Uterus (tissue), 2 donors: Measurements from ENCODE around the gene NEUROG3.

ENCODE experiments used
- CTCF ChIP-seq, 4 experiments: fragments of 200-600 bp in 2 of 4; fragments of 450-650 bp in 2 of 4; sonication (generic) in 2 of 4; IDR thresholded peaks; one replicate each; pipeline ENCODE4 v1.5.1; 2016 to 2019; ENCODE audit warnings: antibody characterized with exemption in 4 of 4, mild to moderate bottlenecking in 2 of 4, moderate library complexity in 1 of 4
- POLR2A ChIP-seq, 2 donors: fragments of 450-650 bp; IDR thresholded peaks; one replicate each; pipeline ENCODE4 v1.6.1; 2016; ENCODE audit warnings: antibody characterized with exemption in 2 of 2, mild to moderate bottlenecking in 1 of 2, moderate library complexity in 1 of 2

GRCh38 chr10:69568472-69569395 is 4.5 kb downstream of the NEUROG3 start:
- TF ChIP-seq CTCF (IDR thresholded peaks at IDR 0.05), result no peak
- TF ChIP-seq POLR2A (IDR thresholded peaks at IDR 0.05), result no peak
